Stomach smooth muscle (tissue), 2 donors: Measurements from ENCODE around the gene CEP78.

ENCODE experiments used
- H3K27ac ChIP-seq: one replicate; pipeline ENCODE4 v1.7.0; 2013; ENCODE audit warnings: mild to moderate bottlenecking, low read length, inconsistent platforms
- H3K27me3 ChIP-seq, 2 donors: one replicate each; pipeline ENCODE4 v1.7.0; 2013; ENCODE audit warnings: low read length in 2 of 2; ENCODE audit not compliant: insufficient read depth in 2 of 2, control insufficient read depth in 1 of 2
- H3K36me3 ChIP-seq, 2 donors: one replicate each; pipeline ENCODE4 v1.7.0; 2013; ENCODE audit warnings: low read length in 2 of 2; ENCODE audit not compliant: control insufficient read depth in 2 of 2, insufficient read depth in 2 of 2
- H3K4me1 ChIP-seq: one replicate; pipeline ENCODE4 v1.7.0; 2013; ENCODE audit warnings: low read length; ENCODE audit not compliant: control insufficient read depth, insufficient read depth
- H3K4me3 ChIP-seq, 2 donors: one replicate each; pipeline ENCODE4 v1.7.0; 2013; ENCODE audit warnings: low read length in 2 of 2
- H3K9ac ChIP-seq, 2 donors: one replicate each; pipeline ENCODE4 v1.7.0; 2013; ENCODE audit warnings: low read length in 2 of 2, mild to moderate bottlenecking in 1 of 2
- H3K9me3 ChIP-seq, 2 donors: one replicate each; pipeline ENCODE4 v1.7.0; 2013; ENCODE audit warnings: low read length in 2 of 2; ENCODE audit not compliant: control insufficient read depth in 2 of 2
- donor health status: healthy.
- donor health status: Pancreatic carcinoma.

The CEP78 gene

DNA sequence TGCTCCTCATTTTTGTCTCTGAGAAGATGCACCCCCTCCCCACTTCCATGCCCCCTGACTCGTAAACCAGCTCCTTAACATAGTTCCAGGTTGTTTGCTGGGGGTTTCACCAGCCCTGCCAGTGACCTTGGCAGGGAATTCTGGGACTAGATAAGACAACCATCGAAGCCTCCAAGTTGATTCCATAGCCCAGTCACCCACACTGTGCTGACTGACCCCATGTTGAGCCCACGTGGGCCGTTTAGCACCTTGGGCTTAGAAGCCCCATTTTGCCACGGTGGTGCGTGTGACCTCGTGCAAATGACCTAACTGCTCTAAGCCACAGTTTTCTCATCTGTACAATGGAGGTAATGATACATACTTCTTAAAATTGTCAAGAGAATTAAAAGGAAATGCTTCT, 85.6 kb downstream of the CEP78 start:
- peaks cover 0 to 3% of the 10 kb centered on the region in 2 donors for H3K36me3 ChIP-seq
- H3K9me3 ChIP-seq = no peaks in the 10 kb centered on the region
- H3K4me1 ChIP-seq = no peaks in the 10 kb centered on the region
- no peak overlapping the region for H3K4me3 ChIP-seq
- no peaks in the 10 kb centered on the region for H3K27me3 ChIP-seq
- no peak overlapping the region for H3K27ac ChIP-seq
- H3K9ac ChIP-seq = no peak overlapping the region

DNA sequence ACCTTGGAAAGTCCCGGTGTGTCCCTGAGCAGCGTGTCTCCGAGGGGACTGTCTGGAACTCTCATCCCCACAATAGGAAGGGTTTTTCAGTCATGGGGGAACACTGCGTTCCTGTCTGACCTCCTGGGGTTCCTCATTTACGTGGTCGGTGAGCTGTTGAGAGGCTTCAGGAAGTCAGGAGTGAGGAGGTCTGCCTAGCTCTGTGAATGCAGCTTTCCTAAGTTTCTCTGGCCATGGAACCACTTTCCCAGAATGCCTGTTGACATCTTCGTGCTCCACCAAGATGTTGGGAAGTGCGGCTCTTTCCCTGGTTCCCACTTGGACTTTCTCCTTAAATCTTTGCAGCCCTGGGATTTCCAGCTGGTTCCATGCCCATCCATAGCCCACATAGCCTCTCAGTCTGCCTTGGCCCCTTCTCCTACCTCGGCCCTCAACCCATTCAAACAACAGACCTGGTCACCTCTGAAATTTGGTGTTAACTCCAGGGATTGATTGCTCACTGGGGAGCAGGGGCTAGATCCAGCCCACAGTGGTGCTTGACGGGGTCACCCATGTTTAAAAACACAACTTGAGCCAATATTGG, 88.3 kb downstream of the CEP78 start:
- Histone ChIP-seq H3K9me3 (no peaks in the 10 kb centered on the region), H3K4me3 (no peak overlapping the region), H3K36me3 (peaks cover 0 to 3% of the 10 kb centered on the region in 2 donors), H3K9ac (no peak overlapping the region), H3K4me1 (no peaks in the 10 kb centered on the region), H3K27me3 (no peaks in the 10 kb centered on the region), H3K27ac (no peak overlapping the region)

DNA sequence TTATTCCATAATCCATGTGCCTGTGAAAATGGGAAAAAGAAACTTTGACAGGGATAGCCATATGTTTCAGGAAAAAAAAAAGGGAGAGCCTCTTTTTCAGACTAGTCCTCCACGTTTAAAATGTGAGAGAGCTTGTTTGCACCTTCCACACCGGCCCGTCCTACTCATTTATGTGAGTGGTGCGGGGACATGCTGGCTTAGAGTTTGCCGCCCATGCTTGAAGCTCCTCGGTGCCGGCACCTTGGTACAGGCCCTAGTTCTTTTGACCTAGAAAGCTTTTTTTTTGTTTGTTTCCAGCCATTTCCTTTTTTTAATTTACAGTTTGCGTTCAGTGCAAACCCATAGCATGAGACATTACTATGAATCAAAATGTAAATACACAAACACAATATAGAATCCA, 88.8 kb downstream of the CEP78 start:
- H3K27ac ChIP-seq = no peak overlapping the region
- H3K9me3 ChIP-seq = no peaks in the 10 kb centered on the region
- no peak overlapping the region for H3K9ac ChIP-seq

DNA sequence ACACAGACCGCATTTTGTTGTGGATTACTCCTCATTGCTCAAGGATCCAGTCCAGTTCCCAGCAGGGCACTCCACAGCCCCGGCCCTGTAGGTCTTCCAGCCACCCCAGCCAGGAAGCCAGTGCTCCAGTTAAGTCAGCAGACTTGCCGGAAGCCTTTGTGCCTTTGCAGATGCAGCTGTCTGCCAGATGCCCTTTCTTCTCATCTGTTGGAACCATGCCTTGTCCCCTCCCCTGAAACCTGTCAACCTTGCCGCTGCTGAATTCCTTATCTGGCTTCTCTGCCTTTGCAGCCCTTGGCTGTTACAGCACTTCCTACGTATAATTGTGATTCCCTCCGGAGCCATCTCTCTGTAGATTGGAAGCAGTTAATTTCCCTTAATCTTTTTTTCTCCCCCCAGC, 89.5 kb downstream of the CEP78 start:
- H3K9me3 ChIP-seq = no peaks in the 10 kb centered on the region
- no peak overlapping the region for H3K9ac ChIP-seq
- no peaks in the 10 kb centered on the region for H3K27me3 ChIP-seq
- no peak overlapping the region for H3K4me3 ChIP-seq
- no peak overlapping the region for H3K27ac ChIP-seq
- no peaks in the 10 kb centered on the region for H3K36me3 ChIP-seq
- no peaks in the 10 kb centered on the region for H3K4me1 ChIP-seq

More for the DNA sequence above, 88.8 kb downstream of the CEP78 start:
- Histone ChIP-seq H3K4me1 (no peaks in the 10 kb centered on the region), H3K4me3 (no peak overlapping the region), H3K36me3 (no peaks in the 10 kb centered on the region), H3K27me3 (no peaks in the 10 kb centered on the region)

DNA sequence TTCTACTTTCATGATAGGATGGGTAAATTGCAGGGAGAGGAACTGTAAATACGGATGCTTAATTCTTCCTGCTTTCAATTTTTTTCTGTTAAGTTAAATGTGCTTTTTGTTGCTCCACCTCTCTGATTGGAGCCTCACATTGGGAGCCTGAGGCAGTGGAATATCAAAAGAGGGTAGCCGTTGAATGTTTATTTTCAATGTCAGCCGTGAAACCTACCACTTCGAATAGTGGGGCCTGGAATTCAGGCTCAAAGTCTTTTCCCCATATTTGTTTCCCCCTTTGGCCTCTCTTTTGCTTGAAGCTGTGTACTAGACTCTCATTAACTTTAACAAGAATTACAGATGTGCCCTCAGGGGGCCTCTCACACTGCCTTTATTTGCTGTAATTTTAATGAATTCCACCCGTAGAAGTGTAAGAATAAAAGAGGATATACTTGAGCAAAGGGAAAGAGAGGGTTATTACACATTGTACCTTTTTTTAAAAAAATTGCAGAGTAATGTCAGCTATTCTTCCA, 90.0 kb downstream of the CEP78 start:
- no peaks in the 10 kb centered on the region for H3K27me3 ChIP-seq
- no peaks in the 10 kb centered on the region for H3K9me3 ChIP-seq
- no peaks in the 10 kb centered on the region for H3K4me1 ChIP-seq
- no peak overlapping the region for H3K9ac ChIP-seq
- no peak overlapping the region for H3K27ac ChIP-seq
- H3K36me3 ChIP-seq = no peaks in the 10 kb centered on the region
- no peak overlapping the region for H3K4me3 ChIP-seq

DNA sequence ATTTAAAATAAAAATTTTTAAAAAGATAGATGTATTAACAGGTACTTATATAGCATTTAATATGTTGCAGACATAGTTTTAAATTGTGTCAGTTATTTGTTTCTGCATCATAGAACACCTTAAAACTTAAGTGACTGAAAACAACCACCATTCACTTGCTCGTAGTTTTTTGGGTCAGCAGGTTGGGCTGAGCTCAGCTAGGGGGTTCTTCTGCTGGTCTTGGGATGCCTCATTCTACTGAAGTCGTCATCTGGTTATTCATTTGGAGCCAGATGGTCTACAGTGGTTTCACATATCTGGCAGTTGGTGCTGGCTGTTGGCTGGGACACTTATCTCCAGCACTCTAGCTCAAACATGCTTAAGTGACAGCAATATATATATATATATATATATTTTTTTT, 90.7 kb downstream of the CEP78 start:
- H3K9me3 ChIP-seq = no peaks in the 10 kb centered on the region

More for the DNA sequence above, 90.7 kb downstream of the CEP78 start:
- Histone ChIP-seq H3K27me3 (no peaks in the 10 kb centered on the region), H3K27ac (no peak overlapping the region), H3K9ac (no peak overlapping the region), H3K4me1 (no peaks in the 10 kb centered on the region), H3K36me3 (no peaks in the 10 kb centered on the region), H3K4me3 (no peak overlapping the region)
